OCI-LY3 (cell line): Measurements from ENCODE around the gene TCF12.

ENCODE experiments used
- H2AFZ ChIP-seq: fragments of 200-600, 300-600 bp; shearing (Covaris generic); 2 replicates; pipeline ENCODE4 v1.6.0; 2014; ENCODE audit warnings: antibody characterized with exemption, low read depth, low read length
- H3K27ac ChIP-seq: fragments of 200-600, 300-600 bp; sonication (generic); 2 replicates; pipeline ENCODE4 v1.5.1; 2014; ENCODE audit warnings: mild to moderate bottlenecking, low read length, moderate library complexity, mixed read lengths
- H3K27me3 ChIP-seq: fragments of 200-600, 300-600 bp; sonication (generic); 2 replicates; pipeline ENCODE4 v1.6.1; 2014; ENCODE audit warnings: low read depth, low read length, mixed read lengths
- H3K36me3 ChIP-seq: fragments of 200-600, 300-600 bp; sonication (generic); replicated peaks from 2 replicates; pipeline ENCODE3; 2014; ENCODE audit warnings: low read depth, low read length, mixed read lengths
- H3K4me1 ChIP-seq: fragments of 300-600, 200-600 bp; sonication (generic); 2 replicates; pipeline ENCODE4 v1.6.1; 2014; ENCODE audit warnings: low read length, mixed read lengths
- H3K4me2 ChIP-seq: fragments of 200-600, 300-600 bp; sonication (generic); 2 replicates; pipeline ENCODE4 v1.6.1; 2014; ENCODE audit warnings: low read length, mixed read lengths
- H3K4me3 ChIP-seq: fragments of 300-600, 200-600 bp; sonication (generic); 2 replicates; pipeline ENCODE4 v1.5.1; 2014; ENCODE audit warnings: antibody characterized with exemption, mild to moderate bottlenecking, low read length, moderate library complexity
- H3K79me2 ChIP-seq: fragments of 300-600, 200-600 bp; shearing (Covaris generic); 2 replicates; pipeline ENCODE4 v1.6.1; 2014; ENCODE audit warnings: mild to moderate bottlenecking, low read length, mixed read lengths
- H3K9ac ChIP-seq: fragments of 300-600, 200-600 bp; shearing (Covaris generic); 2 replicates; pipeline ENCODE4 v1.6.0; 2014; ENCODE audit warnings: mild to moderate bottlenecking, low read length, moderate library complexity
- H3K9me3 ChIP-seq: fragments of 200-600, 300-600 bp; shearing (Covaris generic); 2 replicates; pipeline ENCODE4 v1.6.1; 2014; ENCODE audit warnings: low read length, mixed read lengths; ENCODE audit not compliant: insufficient read depth
- H4K20me1 ChIP-seq: fragments of 200-600, 300-600 bp; sonication (generic); 2 replicates; pipeline ENCODE4 v1.6.1; 2016; ENCODE audit warnings: low read length, mixed read lengths; ENCODE audit not compliant: insufficient read depth
- CTCF ChIP-seq: fragments of 200-600, 300-600 bp; sonication (generic); IDR thresholded peaks from 2 replicates; pipeline ENCODE4 v1.5.1; 2014; ENCODE audit warnings: antibody characterized with exemption, low read length, low read depth
- EZH2phosphoT487 ChIP-seq: fragments of 200-600 bp; shearing (Covaris generic); IDR thresholded peaks from 2 replicates; pipeline ENCODE4 v1.6.1; 2018; ENCODE audit warnings: antibody characterized with exemption, mixed run types, low read depth

Gene TCF12

GRCh38 chr15:57169643-57170042, 251.2 kb downstream of the TCF12 start:
- Histone ChIP-seq H3K4me2 (no peak overlapping the region), H3K9ac (no peak overlapping the region), H2AFZ (no peak overlapping the region), H4K20me1 (no peaks in the 10 kb centered on the region), H3K27ac (no peak overlapping the region), H3K79me2 (no peaks in the 10 kb centered on the region), H3K4me1 (peaks cover 48% of the 10 kb centered on the region), H3K9me3 (no peaks in the 10 kb centered on the region), H3K4me3 (no peak overlapping the region), H3K36me3 (peaks cover 12% of the 10 kb centered on the region), H3K27me3 (no peaks in the 10 kb centered on the region)
- TF ChIP-seq EZH2phosphoT487: no peak
- TF ChIP-seq CTCF: no peak

- Histone ChIP-seq H3K27ac (no peak overlapping the region), H3K4me3 (no peak overlapping the region), H4K20me1 (no peaks in the 10 kb centered on the region), H3K27me3 (no peaks in the 10 kb centered on the region), H2AFZ (no peak overlapping the region), H3K9ac (no peak overlapping the region), H3K79me2 (no peaks in the 10 kb centered on the region), H3K36me3 (peaks cover 8% of the 10 kb centered on the region), H3K9me3 (no peaks in the 10 kb centered on the region), H3K4me1 (peaks cover 38% of the 10 kb centered on the region), H3K4me2 (no peak overlapping the region)
- TF ChIP-seq EZH2phosphoT487 (no peak), CTCF (no peak)
Measured at GRCh38 chr15:57171426-57171825, 253.0 kb downstream of the TCF12 start.

GRCh38 chr15:57172925-57173324, 254.5 kb downstream of the TCF12 start:
- Histone ChIP-seq H3K79me2 (no peaks in the 10 kb centered on the region), H3K4me2 (no peak overlapping the region), H3K4me1 (peaks cover 24% of the 10 kb centered on the region), H3K9me3 (no peaks in the 10 kb centered on the region), H3K4me3 (no peak overlapping the region), H3K27ac (no peak overlapping the region), H4K20me1 (no peaks in the 10 kb centered on the region), H3K36me3 (peaks cover 3% of the 10 kb centered on the region), H2AFZ (no peak overlapping the region), H3K27me3 (no peaks in the 10 kb centered on the region), H3K9ac (no peak overlapping the region)
- TF ChIP-seq EZH2phosphoT487: no peak
- no peak for TF ChIP-seq CTCF

DNA sequence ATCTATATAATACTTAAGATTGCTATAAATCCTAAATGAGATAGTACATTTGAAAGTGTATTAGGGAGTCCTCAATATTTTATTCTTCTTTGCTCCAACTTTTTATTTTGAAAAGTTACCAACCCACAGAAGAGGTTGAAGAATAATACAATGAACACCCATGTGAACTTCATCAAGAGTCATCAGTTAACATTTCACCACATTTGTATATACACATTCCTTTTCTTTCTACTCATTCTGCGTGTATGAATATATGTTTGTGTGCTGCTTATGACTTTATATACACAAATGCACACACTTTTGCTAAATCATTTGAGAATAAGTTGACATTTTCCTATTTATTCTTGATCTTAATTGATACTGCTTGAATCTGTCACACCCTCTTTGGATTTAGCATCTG, 264.6 kb downstream of the TCF12 start:
- H3K9me3 ChIP-seq: no peaks in the 10 kb centered on the region
- H3K4me2 ChIP-seq: no peak overlapping the region
- peaks cover 3% of the 10 kb centered on the region; the same call in 1 of the 2 replicates for H3K4me1 ChIP-seq
- no peaks in the 10 kb centered on the region for H3K79me2 ChIP-seq
- TF ChIP-seq EZH2phosphoT487 (no peak), CTCF (no peak)
- no peak overlapping the region for H3K27ac ChIP-seq
- H3K9ac ChIP-seq: no peak overlapping the region
- no peaks in the 10 kb centered on the region for H4K20me1 ChIP-seq
- peaks cover 10% of the 10 kb centered on the region for H3K36me3 ChIP-seq
- no peaks in the 10 kb centered on the region for H3K27me3 ChIP-seq
- H2AFZ ChIP-seq: no peak overlapping the region
- H3K4me3 ChIP-seq: no peak overlapping the region
